Calu3 (cell line): ENCODE data around the gene SDR42E2. TPM values are rescaled to one million over a fixed set of nuclear protein-coding genes. Genes with fewer than 3 reads are reported as not detected.

Experiments used
- BruUV-seq: library from RNA; stranded (reverse); fragments of 400-500 nt; replicated peaks from 2 replicates; lab custom pipeline; 2021; lab: Mats Ljungman, UMichigan
- CTCF ChIA-PET: fragments of 300-600 bp; sonication (Branson Sonifier 250); formaldehyde crosslinking; loops from one replicate; lab custom pipeline; 2022; ENCODE audit warnings: antibody characterized with exemption; lab: Charles Lee
- DNase-seq: peaks from one replicate; pipeline ENCODE4 v3.0.0; 2022
- H3K27ac Mint-ChIP-seq: one replicate; pipeline ENCODE4 v1.8.0; 2022; ENCODE audit warnings: mixed read lengths; ENCODE audit not compliant: unreplicated experiment
- H3K27me3 Mint-ChIP-seq: one replicate; pipeline ENCODE4 v1.8.0; 2022; ENCODE audit warnings: mixed read lengths; ENCODE audit not compliant: unreplicated experiment
- H3K36me3 Mint-ChIP-seq: one replicate; pipeline ENCODE4 v1.8.0; 2022; ENCODE audit warnings: mild to moderate bottlenecking, moderate library complexity, mixed read lengths; ENCODE audit not compliant: insufficient read depth, unreplicated experiment
- H3K4me1 Mint-ChIP-seq: one replicate; pipeline ENCODE4 v1.8.0; 2022; ENCODE audit warnings: mild to moderate bottlenecking, low read depth, mixed read lengths; ENCODE audit not compliant: unreplicated experiment
- H3K4me3 Mint-ChIP-seq: one replicate; pipeline ENCODE4 v1.8.0; 2022; ENCODE audit warnings: mild to moderate bottlenecking, low read depth, moderate library complexity, mixed read lengths; ENCODE audit not compliant: unreplicated experiment
- H3K9me3 Mint-ChIP-seq: one replicate; pipeline ENCODE4 v1.8.0; 2022; ENCODE audit warnings: low read depth, mixed read lengths; ENCODE audit not compliant: unreplicated experiment
- CTCF ChIP-seq: fragments of 200-600 bp; IDR thresholded peaks from one replicate; pipeline ENCODE4 v1.8.0; 2022; ENCODE audit warnings: antibody characterized with exemption; ENCODE audit not compliant: unreplicated experiment
- intact Hi-C: fragments of 100-400 bp; cut with micrococcal nuclease; formaldehyde crosslinking; loops from one replicate; pipeline ENCODE4 v1.10.0; 2022; ENCODE audit not compliant: unreplicated experiment
- total RNA-seq: library from RNA; stranded (reverse); gene quantifications from 2 replicates; pipeline ENCODE4 v1.2.3, GENCODE V29; 2022

SDR42E2 gene
- total RNA-seq, 1 experiment from 2014 or later = not detected

DNA sequence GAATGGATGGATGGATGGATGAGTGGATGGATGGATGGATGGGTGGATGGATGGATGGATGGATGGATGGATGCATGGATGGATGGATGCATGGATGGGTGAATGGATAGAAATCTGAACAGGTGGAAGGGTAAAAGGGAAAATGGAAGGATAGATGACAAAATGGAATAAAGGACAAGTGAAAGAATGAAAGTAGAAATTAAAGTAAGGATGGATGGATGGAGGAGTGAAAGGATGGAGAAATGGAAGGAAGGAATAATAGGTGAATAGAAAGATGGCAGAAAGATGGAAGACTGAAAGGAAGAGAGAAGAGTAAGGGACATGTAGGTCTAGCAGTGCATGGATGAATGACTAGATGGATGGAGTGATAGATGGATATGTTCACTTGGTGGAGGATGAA, 40.1 kb upstream of the SDR42E2 start:
- intact Hi-C loops = no loop called here
- no peaks in the 10 kb centered on the region for H3K36me3 Mint-ChIP-seq
- no peaks in the 10 kb centered on the region for H3K4me1 Mint-ChIP-seq
- H3K9me3 Mint-ChIP-seq = peaks cover 2% of the 10 kb centered on the region
- DNase-seq = no peak
- H3K27me3 Mint-ChIP-seq = peaks cover 31% of the 10 kb centered on the region
- no peak overlapping the region for H3K27ac Mint-ChIP-seq
- CTCF ChIA-PET = no interaction called here
- no peak overlapping the region for H3K4me3 Mint-ChIP-seq
- BruUV-seq = no TSS peak
- TF ChIP-seq CTCF = no peak

DNA sequence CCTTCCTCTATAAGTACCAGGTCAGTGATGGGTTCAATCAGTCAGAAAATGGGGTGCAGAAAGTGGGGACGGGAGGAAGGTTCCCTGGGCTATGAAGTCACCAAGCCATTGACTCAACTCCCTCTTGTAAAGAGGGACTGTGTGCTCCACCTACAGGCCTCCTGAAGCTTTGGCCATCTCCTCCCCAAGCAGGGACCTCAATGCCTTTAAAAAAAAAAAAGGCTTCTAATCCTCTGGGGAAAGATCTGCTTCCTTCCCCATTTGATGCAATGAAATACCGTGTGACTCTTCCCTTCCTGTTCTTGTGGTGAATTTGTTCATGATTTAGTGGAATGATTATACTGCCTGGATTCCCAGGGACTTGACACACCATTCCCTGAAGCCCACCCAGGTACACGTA, 39.2 kb upstream of the SDR42E2 start:
- CTCF ChIA-PET = no interaction called here
- peaks cover 40% of the 10 kb centered on the region for H3K27me3 Mint-ChIP-seq
- no peak overlapping the region for H3K4me3 Mint-ChIP-seq
- H3K9me3 Mint-ChIP-seq = peaks cover 4% of the 10 kb centered on the region
- intact Hi-C loops = no loop called here
- no peak for TF ChIP-seq CTCF
- no peak for DNase-seq
- no peak overlapping the region for H3K27ac Mint-ChIP-seq
- no peaks in the 10 kb centered on the region for H3K4me1 Mint-ChIP-seq
- BruUV-seq = no TSS peak
- no peaks in the 10 kb centered on the region for H3K36me3 Mint-ChIP-seq

GRCh38 chr16:22123759-22124490, 38.4 kb upstream of the SDR42E2 start:
- intact Hi-C loops = no loop called here
- H3K4me1 Mint-ChIP-seq = no peaks in the 10 kb centered on the region
- TF ChIP-seq CTCF = no peak
- CTCF ChIA-PET = interaction anchor here (0.7 to 1.8 kb wide), 4 partner anchors 8 to 467 kb away, joined by 3 to 10 read pairs (median 4); no protein-coding TSS in a partner anchor
- H3K27ac Mint-ChIP-seq = no peak overlapping the region
- H3K9me3 Mint-ChIP-seq = peaks cover 8% of the 10 kb centered on the region
- no peak for DNase-seq
- no peak overlapping the region for H3K4me3 Mint-ChIP-seq
- BruUV-seq = no TSS peak
- peaks cover 48% of the 10 kb centered on the region for H3K27me3 Mint-ChIP-seq
- H3K36me3 Mint-ChIP-seq = no peaks in the 10 kb centered on the region

DNA sequence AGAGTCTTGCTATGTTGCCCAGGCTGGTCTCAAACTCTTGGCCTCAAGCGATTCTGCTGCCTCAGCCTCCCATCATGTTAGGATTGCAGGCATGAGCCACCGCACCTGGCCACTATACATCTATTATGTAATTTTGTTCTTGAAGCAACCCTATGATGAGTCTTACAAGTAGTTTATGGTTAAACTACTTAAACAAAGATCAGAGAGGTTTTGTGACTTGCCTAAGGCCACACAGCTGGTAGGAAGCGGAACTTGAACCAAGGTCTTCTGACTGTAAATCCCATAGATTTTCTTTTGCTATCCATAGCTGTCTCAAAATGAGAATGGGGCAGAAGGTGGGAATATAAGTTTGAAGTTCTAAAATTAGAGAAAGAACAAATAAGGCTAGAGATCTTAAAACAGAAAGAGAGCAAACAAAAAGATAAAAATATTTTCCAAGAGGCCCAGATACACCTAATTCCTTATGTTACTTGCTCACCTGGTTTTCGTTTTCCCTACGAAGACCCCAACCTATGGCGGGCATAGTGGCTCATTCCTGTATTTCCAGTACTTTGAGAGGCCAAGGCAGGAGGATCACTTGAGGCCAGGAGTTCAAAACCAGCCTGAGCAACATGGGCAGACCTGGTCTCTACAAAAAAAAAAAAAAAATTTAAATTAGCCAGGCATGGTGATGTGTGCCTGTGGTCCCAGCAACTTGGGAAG, 37.6 kb upstream of the SDR42E2 start:
- intact Hi-C loops = no loop called here
- DNase-seq = no peak
- no peaks in the 10 kb centered on the region for H3K4me1 Mint-ChIP-seq
- no peak for TF ChIP-seq CTCF
- peaks cover 56% of the 10 kb centered on the region for H3K27me3 Mint-ChIP-seq
- H3K36me3 Mint-ChIP-seq = no peaks in the 10 kb centered on the region
- H3K27ac Mint-ChIP-seq = no peak overlapping the region
- BruUV-seq = no TSS peak
- CTCF ChIA-PET = interaction anchor here (0.7 to 1.8 kb wide), 4 partner anchors 7 to 468 kb away, joined by 3 to 10 read pairs (median 4); no protein-coding TSS in a partner anchor
- H3K4me3 Mint-ChIP-seq = no peak overlapping the region
- H3K9me3 Mint-ChIP-seq = peaks cover 8% of the 10 kb centered on the region
